HG02981 (cell line): ENCODE data around the gene GOLGA7B.

Experiments used
- ATAC-seq: cut with Tn5 transposase; IDR thresholded peaks from one replicate; pipeline ENCODE4 v1.9.1; 2021; ENCODE audit warnings: mild to moderate bottlenecking, moderate library complexity; ENCODE audit not compliant: unreplicated experiment

The GOLGA7B gene

GRCh38 chr10:97915346-97916131, 65.9 kb downstream of the GOLGA7B start:
- ATAC-seq: no peak

DNA sequence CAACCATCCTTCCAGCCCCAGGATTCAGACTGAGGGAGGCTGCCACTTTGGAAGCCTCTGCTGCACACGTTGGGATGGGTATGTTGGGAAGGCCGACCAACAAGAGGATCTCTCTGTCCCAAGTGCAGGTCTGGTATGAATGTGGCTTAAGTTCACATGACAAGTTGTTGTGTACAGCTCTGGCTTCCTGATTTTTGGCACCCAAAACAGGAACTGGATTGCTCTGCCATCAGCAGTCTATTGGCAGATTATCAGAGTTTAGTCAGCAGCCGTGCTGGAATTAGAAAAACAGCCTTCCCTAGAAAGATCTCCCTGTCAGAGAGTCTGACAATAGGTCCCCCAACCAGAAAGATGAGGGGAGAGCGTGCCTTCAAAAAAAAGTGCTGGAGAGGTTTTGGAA, 66.9 kb downstream of the GOLGA7B start:
- ATAC-seq: no peak

GRCh38 chr10:97919012-97919411, 69.4 kb downstream of the GOLGA7B start:
- ATAC-seq: no peak

DNA sequence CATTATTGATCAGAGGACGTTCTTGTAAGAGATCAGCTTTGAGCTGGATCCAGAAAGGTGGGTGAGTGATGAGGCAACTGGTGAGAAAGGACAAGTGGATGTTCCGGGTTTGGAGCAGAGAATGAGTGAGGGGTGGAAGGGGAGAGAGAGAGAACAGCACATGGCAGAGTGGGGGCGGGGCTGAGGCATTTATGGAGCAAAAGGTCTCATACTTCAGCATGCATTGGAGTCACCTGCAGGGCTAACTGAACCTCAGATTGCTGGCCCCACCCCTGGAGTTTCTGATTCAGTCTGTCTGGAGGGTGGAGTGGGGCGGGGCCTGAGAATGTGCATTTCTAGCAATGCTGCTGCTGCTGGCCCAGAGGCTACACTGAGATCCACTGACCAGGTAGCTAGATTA, 71.2 kb downstream of the GOLGA7B start:
- no peak for ATAC-seq
